ENCODE results near the gene AGAP1.

Gene AGAP1

GRCh38 chr2:235868224-235868623 is 374.4 kb downstream of the AGAP1 start:
- DNase-seq (ENCODE audit: low read depth, low spot score): no peak

GRCh38 chr2:235868645-235869044 is 374.8 kb downstream of the AGAP1 start:
- DNase-seq (ENCODE audit: low read depth, low spot score): no peak

- DNase-seq (ENCODE audit: low read depth, low spot score): no peak
Measured at GRCh38 chr2:235870515-235870914, 376.7 kb downstream of the AGAP1 start.

GRCh38 chr2:235876099-235876679 is 382.3 kb downstream of the AGAP1 start:
- DNase-seq (ENCODE audit: low read depth, low spot score): no peak

GRCh38 chr2:235877275-235877802 is 383.5 kb downstream of the AGAP1 start:
- DNase-seq (ENCODE audit: low read depth, low spot score): no peak

- no peak for DNase-seq (ENCODE audit: low read depth, low spot score)
Measured at GRCh38 chr2:235879116-235879515, 385.3 kb downstream of the AGAP1 start.

GRCh38 chr2:235883675-235884074 is 389.8 kb downstream of the AGAP1 start:
- DNase-seq (ENCODE audit: low read depth, low spot score): no peak

GRCh38 chr2:235889302-235889630 is 395.4 kb downstream of the AGAP1 start:
- DNase-seq (ENCODE audit: low read depth, low spot score): no peak

GRCh38 chr2:235893129-235893698 is 399.4 kb downstream of the AGAP1 start:
- no peak for DNase-seq (ENCODE audit: low read depth, low spot score)

GRCh38 chr2:235894839-235895238 is 401.0 kb downstream of the AGAP1 start:
- DNase-seq (ENCODE audit: low read depth, low spot score): no peak

- DNase-seq (ENCODE audit: low read depth, low spot score): no peak
Measured at GRCh38 chr2:235896061-235896460, 402.2 kb downstream of the AGAP1 start.

- no peak for DNase-seq (ENCODE audit: low read depth, low spot score)
Measured at GRCh38 chr2:235897992-235898391, 404.1 kb downstream of the AGAP1 start.

GRCh38 chr2:235898766-235899165 is 404.9 kb downstream of the AGAP1 start:
- no peak for DNase-seq (ENCODE audit: low read depth, low spot score)

GRCh38 chr2:235900631-235901030 is 406.8 kb downstream of the AGAP1 start:
- no peak for DNase-seq (ENCODE audit: low read depth, low spot score)

GRCh38 chr2:235901243-235901642 is 407.4 kb downstream of the AGAP1 start:
- DNase-seq (ENCODE audit: low read depth, low spot score): no peak

- no peak for DNase-seq (ENCODE audit: low read depth, low spot score)
Measured at GRCh38 chr2:235903782-235904584, 410.1 kb downstream of the AGAP1 start.

GRCh38 chr2:235904585-235904931 is 410.7 kb downstream of the AGAP1 start:
- DNase-seq (ENCODE audit: low read depth, low spot score): no peak

- no peak for DNase-seq (ENCODE audit: low read depth, low spot score)
Measured at GRCh38 chr2:235908826-235909225, 415.0 kb downstream of the AGAP1 start.

GRCh38 chr2:235909358-235909757 is 415.5 kb downstream of the AGAP1 start:
- no peak for DNase-seq (ENCODE audit: low read depth, low spot score)

- DNase-seq (ENCODE audit: low read depth, low spot score): no peak
Measured at GRCh38 chr2:235910067-235910466, 416.2 kb downstream of the AGAP1 start.

GRCh38 chr2:235911125-235911524 is 417.3 kb downstream of the AGAP1 start:
- no peak for DNase-seq (ENCODE audit: low read depth, low spot score)

GRCh38 chr2:235911633-235912233 is 417.9 kb downstream of the AGAP1 start:
- no peak for DNase-seq (ENCODE audit: low read depth, low spot score)

GRCh38 chr2:235914756-235915155 is 420.9 kb downstream of the AGAP1 start:
- DNase-seq (ENCODE audit: low read depth, low spot score): no peak
